Kasumi-1 (cell line): ENCODE measurements around the gene UMPS.
"Not testable (repeated sequence)": the region's sequence is repeated elsewhere in the genome, so short reads cannot be mapped to it uniquely, and the experiment has no call there.

ENCODE experiments used
- DNase-seq, 2 experiments: peaks; one replicate each; lab custom pipeline; 2025; lab: John Stamatoyannopoulos, UW

The UMPS gene

DNA sequence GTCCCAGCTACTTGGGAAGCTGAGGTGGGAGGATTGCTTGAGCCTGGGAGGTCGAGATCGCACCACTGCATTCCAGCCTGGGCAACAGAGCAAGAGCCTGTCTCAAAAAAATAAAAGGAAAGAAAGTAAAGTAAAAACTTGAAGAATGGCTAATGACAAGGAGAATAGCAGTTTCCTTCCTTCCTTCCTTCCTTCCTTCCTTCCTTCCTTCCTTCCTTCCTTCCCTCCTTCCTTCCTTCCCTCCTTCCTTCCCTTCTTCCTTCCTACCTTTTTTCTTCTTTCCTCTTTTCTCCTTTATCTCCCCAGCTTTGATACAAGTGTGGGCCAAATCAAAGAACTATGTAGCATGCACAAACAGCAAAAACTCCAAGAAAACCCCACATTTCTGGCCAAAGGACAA, 23.0 kb upstream of the UMPS start:
- not testable (repeated sequence) for DNase-seq

DNA sequence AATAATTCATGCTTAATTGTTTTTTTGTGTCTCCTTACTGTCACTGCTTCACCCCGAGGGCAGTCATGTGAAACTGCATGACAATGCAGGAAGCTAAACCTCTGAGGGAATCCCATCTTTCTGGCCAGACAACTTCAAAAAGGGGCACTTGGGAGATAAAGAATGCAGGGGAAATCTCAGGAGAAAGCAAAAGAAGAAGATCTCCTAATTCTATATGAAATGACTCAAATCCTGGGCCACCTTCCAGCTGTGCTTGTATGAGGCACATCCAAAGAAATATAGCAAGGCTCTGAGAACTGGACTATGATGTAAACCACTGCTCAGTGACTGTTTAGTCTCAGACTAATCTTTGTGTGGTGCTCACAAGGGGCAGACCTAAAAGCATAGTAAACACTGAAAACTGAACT, 22.6 kb upstream of the UMPS start:
- no peak for DNase-seq

DNA sequence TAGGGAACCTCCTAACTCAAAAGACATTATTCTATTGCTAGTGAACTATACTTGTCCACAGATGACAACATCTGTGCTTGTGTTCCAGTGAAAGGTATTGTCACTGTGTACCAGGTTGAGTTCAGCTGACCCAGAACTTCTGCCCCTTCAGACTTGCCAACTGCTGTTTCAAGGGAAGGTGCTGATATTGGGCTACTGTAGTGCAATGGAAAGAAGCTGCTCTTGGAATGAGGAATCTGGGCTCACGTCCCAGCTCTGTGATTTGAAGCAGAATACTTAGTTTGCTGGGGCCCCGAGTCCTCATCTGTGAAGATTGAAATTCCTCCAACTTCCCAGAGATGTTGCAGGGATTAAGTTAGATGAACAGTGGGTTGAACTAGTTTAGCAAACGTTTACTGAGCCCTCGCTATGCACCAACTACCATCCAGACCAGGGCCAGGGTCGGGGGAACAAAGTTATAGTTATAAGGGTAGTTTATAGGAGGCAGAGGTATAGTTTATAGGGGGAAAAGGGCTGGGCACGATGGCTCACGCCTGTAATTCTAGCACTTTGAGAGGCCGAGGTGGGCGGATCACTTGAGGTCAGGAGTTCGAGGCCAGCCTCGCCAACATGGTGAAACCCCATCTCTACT, 15.9 kb upstream of the UMPS start:
- no peak for DNase-seq

DNA sequence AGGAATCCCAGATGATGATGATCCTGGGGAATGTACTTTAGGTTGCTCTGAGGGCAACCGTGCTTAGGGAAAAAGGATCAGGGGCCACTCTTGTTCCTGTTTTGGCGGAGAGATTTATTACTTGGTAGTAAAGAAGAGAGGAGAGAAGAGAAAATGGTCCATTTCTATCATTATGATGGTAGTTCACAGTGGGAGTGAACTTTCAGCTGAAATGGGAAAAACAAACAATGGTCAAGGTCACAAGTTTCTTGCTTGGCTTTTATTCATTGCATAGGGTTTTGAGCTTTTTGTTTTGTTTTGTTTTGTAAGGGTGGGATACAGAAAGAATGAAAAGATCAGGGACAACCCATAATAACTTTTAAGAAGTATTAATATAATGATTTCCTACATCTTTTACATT, 7.7 kb upstream of the UMPS start:
- DNase-seq: no peak

- DNase-seq: no peak
Measured at GRCh38 chr3:124730941-124731297, 667 bp downstream of the UMPS start.

- DNase-seq: no peak
Measured at GRCh38 chr3:124731760-124732159, 1.5 kb downstream of the UMPS start.

DNA sequence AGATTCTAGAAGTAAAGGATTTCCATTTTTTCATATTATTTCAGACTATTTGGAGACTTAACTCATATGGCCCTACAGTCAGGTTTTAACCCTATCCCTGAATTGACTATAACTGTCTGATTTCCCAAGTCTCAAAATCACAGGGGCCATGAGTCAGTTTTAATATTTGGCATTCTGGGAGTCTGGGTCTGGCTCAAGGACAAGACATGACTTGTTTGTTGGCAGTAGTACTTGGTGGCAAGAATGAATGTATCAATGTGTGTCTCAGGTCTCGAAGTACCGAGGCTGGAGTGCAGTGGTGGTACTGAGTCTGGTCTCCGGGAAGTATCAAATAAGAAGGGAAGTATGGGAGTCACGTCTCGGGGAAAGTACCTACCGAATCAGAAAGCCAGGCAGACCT, 10.8 kb downstream of the UMPS start:
- no peak for DNase-seq

DNA sequence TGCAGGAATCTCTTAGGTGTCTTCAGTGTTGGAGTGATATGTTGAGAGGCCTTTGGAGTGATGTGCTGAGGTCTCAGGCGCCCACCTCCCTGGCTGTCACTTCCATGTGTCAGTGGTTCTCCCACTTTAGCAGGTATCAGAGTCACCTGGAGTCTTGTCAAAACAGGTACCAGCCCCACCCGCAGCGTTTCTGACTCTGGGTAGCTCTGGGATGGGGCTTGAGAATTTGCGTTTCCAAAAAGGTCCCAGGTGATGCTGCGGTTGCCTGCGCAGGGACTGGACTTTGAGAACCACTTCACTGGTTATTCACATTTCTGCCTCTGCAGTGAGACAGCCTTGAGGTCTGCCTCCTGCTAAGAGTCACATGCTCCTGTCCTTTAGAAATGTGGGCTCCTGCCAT, 15.5 kb downstream of the UMPS start:
- no peak for DNase-seq

- no peak for DNase-seq
Measured at GRCh38 chr3:124747111-124747981, 17.1 kb downstream of the UMPS start.

DNA sequence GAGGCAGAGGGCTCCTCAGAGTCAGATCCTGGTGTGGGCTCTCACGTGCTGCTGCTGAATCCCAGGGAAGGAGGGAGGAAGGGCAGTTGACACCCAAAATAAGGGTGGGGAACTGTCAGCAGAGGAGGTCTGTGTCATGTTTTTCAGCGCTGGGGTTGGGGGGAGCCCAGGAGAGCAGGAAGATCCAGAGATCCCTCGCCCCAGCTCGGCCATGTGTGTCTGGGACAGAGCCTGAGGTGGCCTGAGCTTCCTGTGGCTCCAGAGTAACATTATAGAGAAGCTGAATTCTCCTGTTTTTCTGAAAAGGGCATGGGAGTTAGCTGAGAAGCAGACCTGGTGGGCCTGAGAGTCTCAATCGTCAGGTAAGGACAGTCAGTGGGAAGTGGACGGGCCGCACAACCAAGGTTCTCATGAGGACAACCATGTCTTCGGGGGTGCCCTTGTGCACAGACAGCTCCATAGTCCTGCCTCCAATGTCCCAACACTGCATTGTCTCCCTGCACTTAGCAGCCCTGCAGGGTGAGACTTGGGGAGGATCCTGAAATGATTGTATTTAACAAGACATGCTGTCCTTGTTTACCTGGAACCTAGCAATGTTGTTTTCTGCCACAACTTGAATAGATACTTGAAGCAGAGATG, 18.4 kb downstream of the UMPS start:
- no peak for DNase-seq

DNA sequence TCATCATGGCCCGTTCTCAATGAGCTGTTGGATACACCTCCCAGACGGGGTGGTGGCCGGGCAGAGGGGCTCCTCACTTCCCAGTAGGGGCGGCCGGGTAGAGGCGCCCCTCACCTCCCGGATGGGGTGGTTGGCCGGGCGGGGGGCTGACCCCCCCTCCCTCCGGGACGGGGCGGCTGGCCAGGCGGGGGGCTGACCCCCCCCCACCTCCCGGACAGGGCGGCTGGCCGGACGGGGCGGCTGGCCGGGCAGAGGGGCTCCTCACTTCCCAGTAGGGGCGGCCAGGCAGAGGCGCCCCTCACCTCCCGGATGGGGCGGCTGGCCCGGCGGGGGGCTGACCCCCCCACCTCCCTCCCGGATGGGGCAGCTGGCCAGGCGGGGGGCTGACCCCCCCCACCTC, 19.6 kb downstream of the UMPS start:
- not testable (repeated sequence) for DNase-seq

DNA sequence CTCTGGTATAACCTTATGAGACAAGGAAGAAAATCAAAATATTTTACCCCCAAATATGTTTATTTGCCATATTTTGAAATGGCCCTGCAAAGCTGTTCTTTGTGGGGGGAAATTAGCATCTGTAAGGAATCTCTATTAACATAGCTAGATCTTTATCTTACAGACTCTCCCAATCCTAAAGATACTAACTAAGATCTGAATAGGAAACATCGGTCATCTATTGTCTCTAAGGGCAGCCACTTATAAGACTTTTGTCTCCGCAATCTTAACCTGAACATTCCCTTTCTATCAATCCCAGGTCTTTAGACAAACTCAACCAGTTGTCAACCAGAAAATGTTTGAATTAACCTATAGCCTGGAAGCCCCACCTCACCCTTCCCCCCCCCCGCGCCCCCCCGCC, 21.2 kb downstream of the UMPS start:
- no peak for DNase-seq

DNA sequence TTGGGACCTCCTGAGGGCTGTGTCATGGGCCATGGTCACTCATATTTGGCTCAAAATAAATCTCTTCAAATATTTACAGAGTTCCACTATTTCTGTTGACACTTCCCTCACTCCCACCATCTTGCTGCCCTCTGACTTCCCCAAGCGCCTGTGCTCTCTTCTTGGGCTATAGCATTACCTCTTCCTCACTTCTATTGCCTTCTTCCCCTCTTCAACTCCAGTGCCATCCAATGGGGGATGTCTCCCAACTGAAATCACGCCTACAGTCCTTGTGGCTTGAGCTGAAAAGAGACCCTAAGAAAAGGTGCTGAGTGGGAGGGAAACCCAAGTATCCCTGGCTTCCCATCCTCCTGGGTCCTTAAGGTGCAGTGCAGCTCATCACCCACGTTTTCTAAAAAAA, 21.8 kb downstream of the UMPS start:
- no peak for DNase-seq

- DNase-seq: not testable (repeated sequence)
Measured at GRCh38 chr3:124757926-124758325, 27.7 kb downstream of the UMPS start.

DNA sequence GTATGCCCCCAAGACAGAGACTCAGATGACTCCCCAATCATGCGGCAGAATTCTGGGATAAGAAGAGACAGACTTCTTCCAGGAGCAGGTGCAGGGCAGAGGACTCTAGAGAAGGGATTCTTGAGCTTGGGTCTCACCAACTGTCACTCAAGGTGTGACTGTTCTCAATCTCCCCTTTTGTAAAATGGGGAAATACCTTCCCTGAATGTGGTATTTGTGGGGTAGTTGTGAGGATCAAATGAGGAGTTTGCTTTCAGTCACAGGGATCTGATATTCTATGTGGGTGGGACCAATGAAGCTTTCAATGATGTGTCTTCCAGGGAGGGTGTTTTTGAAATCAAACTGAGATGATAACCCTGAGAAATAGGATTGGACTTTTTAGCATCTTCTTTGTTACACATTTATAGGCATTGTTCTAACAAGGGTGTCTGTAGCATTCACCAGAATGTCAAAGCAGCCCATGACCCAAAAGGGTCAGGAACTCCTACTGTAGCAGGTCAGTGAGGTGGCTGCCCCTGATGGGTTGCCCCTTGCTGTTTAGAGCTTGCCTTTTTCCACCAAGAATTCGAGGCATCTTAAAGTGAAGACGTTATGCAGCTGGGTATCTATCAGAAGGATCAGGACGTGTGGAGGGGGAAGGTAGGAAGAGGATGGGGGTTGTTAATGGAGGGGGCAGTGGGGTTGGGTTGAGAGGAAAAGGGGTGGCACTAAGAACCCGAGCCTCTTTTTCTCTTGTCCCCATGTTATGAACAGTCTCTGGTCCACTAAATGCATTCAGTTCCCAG, 28.8 kb downstream of the UMPS start:
- no peak for DNase-seq

DNA sequence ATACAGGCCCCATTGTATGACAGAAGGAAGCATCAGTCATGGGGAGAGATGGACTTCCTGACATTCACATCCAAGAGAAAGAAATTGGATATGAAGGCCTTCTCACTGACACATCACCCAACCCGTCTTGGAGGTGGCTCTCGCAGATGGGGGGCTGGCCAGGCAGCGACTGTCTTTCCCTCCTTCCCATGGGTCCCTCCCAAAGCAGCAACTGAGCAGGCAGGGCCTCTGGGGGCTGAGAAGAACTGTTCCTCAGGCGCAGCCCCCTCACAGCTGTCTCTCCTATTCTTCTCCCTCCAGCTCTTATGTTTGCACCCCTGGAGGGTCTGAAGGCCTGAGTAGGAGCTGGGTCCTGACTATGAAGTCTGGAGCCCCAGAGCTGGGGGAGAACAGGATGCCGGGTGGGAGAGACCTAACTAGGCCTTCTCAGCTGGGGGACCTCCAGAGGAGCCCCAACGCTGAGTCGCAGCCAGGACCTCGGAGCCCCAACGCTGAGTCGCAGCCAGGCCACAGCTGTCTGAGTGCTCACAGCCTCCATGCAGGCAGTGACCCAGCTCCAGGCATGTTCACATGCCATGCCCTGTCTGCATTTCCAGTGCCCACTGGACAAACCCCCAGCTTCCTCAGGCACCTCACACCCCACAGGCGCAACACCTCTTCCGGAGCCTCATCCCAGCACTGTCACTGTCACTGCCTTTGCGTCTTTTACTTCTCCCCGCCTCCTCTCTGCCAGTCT, 29.6 kb downstream of the UMPS start:
- no peak for DNase-seq

- no peak for DNase-seq
Measured at GRCh38 chr3:124760601-124761000, 30.3 kb downstream of the UMPS start.

- DNase-seq: peak; percentile 45 to 69
Measured at GRCh38 chr3:124761250-124761796, 31.1 kb downstream of the UMPS start.

- DNase-seq: no peak
Measured at GRCh38 chr3:124761935-124762660, 31.8 kb downstream of the UMPS start.

GRCh38 chr3:124762661-124763011, 32.4 kb downstream of the UMPS start:
- DNase-seq: no peak

DNA sequence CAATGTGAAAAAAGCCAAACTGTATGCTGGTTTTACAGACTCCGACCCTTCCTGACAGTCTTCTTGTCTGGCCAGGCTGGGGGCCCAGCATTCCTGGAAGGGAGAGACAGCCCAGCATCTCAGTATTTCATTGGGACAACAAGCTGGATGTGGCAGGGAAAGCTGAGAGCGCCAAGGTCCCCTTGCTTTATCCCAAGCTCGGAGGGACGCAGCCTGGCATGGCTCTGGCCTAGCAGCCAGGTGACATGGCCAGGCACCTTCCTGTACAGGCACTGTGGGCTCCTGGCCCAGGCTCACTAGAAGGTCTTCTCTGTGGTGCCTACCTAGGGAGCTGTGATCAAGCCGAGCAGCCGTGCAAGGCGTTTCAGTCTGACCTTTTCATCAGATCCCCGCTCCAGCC, 33.0 kb downstream of the UMPS start:
- DNase-seq: no peak
